SK-N-SH (cell line): Measurements from ENCODE around the gene RHOBTB3. TPM values are rescaled to one million over a fixed set of nuclear protein-coding genes. Genes with fewer than 3 reads are reported as not detected.

Experiments used
- CTCF ChIA-PET: fragments of 300-600, 350-600 bp; formaldehyde crosslinking; extraction: SDS; loops from one replicate; lab custom pipeline; 2021; lab: Yijun Ruan, JAX
- POLR2A ChIA-PET: fragments of 350-600 bp; sonication (Branson Sonifier 250); formaldehyde crosslinking; extraction: SDS; loops from one replicate; lab custom pipeline; 2020; ENCODE audit warnings: antibody characterized with exemption, inconsistent platforms; lab: Yijun Ruan, JAX
- DNase-seq: peaks from one replicate; pipeline ENCODE4 v3.0.0; 2012
- H2AFZ ChIP-seq: fragments of 200-600 bp; sonication (generic); 2 replicates; pipeline ENCODE4 v1.8.1; 2016; ENCODE audit warnings: antibody characterized with exemption, mild to moderate bottlenecking, low read depth
- H3F3A ChIP-seq: fragments of 200-600 bp; sonication (generic); replicated peaks from 2 replicates; pipeline ENCODE3; 2016; ENCODE audit warnings: antibody characterized with exemption, mild to moderate bottlenecking; ENCODE audit not compliant: insufficient read depth
- H3K27ac ChIP-seq, 2 experiments: fragments of 200-500 bp in 1 of 2; fragments of 200-600 bp in 1 of 2; sonication (Bioruptor generic) in 1 of 2; sonication (generic), shearing (Covaris generic) in 1 of 2; 2 replicates each; pipeline versions ENCODE4 v1.5.1 to v1.6.1; 2014 to 2016; ENCODE audit warnings: low read depth in 2 of 2, inconsistent platforms in 1 of 2, low read length in 1 of 2, mild to moderate bottlenecking in 1 of 2, mixed read lengths in 1 of 2
- H3K27me3 ChIP-seq: fragments of 200-600 bp; sonication (generic), shearing (Covaris generic); 2 replicates; pipeline ENCODE4 v1.6.1; 2016; ENCODE audit warnings: mixed run types; ENCODE audit not compliant: insufficient read depth
- H3K36me3 ChIP-seq, 2 experiments: fragments of 200-500 bp in 1 of 2; fragments of 200-600 bp in 1 of 2; sonication (Bioruptor generic) in 1 of 2; sonication (generic) in 1 of 2; replicated peaks in 1 of 2; 2 replicates each; pipeline versions ENCODE3 to v1.5.1; 2014 to 2016; ENCODE audit warnings: low read length in 1 of 2, mild to moderate bottlenecking in 1 of 2; ENCODE audit not compliant: insufficient read depth in 2 of 2, control insufficient read depth in 1 of 2
- H3K4me1 ChIP-seq, 2 experiments: fragments of 200-500 bp in 1 of 2; fragments of 200-600 bp in 1 of 2; sonication (Bioruptor generic) in 1 of 2; sonication (generic), shearing (Covaris generic) in 1 of 2; 2 replicates each; pipeline versions ENCODE4 v1.5.1 to v1.6.1; 2014 to 2016; ENCODE audit warnings: low read depth in 1 of 2, low read length in 1 of 2, mixed run types in 1 of 2; ENCODE audit not compliant: insufficient read depth in 2 of 2, control insufficient read depth in 1 of 2
- H3K4me2 ChIP-seq: fragments of 200-600 bp; sonication (generic), shearing (Covaris generic); 2 replicates; pipeline ENCODE4 v1.6.1; 2017; ENCODE audit warnings: mixed run types
- H3K4me3 ChIP-seq, 2 experiments: fragments of 200-500 bp in 1 of 2; fragments of 200-600 bp in 1 of 2; sonication (Bioruptor generic) in 1 of 2; sonication (generic), shearing (Covaris generic) in 1 of 2; 2 replicates each; pipeline versions ENCODE4 v1.5.1 to v1.8.1; 2014 to 2016; ENCODE audit warnings: low read depth in 2 of 2, inconsistent platforms in 1 of 2, low read length in 1 of 2, mild to moderate bottlenecking in 1 of 2, mixed read lengths in 1 of 2, moderate library complexity in 1 of 2
- H3K79me2 ChIP-seq: fragments of 200-600 bp; sonication (generic); 2 replicates; pipeline ENCODE4 v1.8.1; 2017; ENCODE audit warnings: mild to moderate bottlenecking; ENCODE audit not compliant: insufficient read depth
- H3K9ac ChIP-seq: fragments of 200-600 bp; sonication (generic); 2 replicates; pipeline ENCODE4 v1.6.1; 2017; ENCODE audit warnings: mixed run types
- H3K9me2 ChIP-seq: fragments of 200-600 bp; sonication (generic); 2 replicates; pipeline ENCODE4 v1.6.1; 2017; ENCODE audit warnings: mixed run types
- H3K9me3 ChIP-seq: fragments of 200-600 bp; sonication (generic); 2 replicates; pipeline ENCODE4 v1.6.1; 2017; ENCODE audit warnings: mixed run types, mild to moderate bottlenecking, moderate library complexity
- H4K20me1 ChIP-seq: fragments of 200-600 bp; sonication (generic); 2 replicates; pipeline ENCODE4 v1.6.1; 2017; ENCODE audit warnings: mild to moderate bottlenecking, mixed run types; ENCODE audit not compliant: insufficient read depth
- CTCF ChIP-seq: fragments of 200-600 bp; sonication (generic); IDR thresholded peaks from 2 replicates; pipeline ENCODE4 v1.6.1; 2017; ENCODE audit warnings: antibody characterized with exemption, mild to moderate bottlenecking, moderate library complexity
- FOSL2 ChIP-seq: IDR thresholded peaks from 2 replicates; pipeline ENCODE4 v1.4.0; 2012; ENCODE audit warnings: low read depth, mild to moderate bottlenecking, moderate library complexity, borderline replicate concordance
- FOXM1 ChIP-seq: IDR thresholded peaks from 2 replicates; pipeline ENCODE4 v1.4.0; 2012; ENCODE audit warnings: low read depth, mild to moderate bottlenecking
- JUND ChIP-seq: IDR thresholded peaks from 2 replicates; pipeline ENCODE4 v1.4.0; 2012
- MEF2A ChIP-seq: IDR thresholded peaks from 2 replicates; pipeline ENCODE4 v1.4.0; 2012; ENCODE audit warnings: low read depth, borderline replicate concordance
- POLR2AphosphoS5 ChIP-seq: IDR thresholded peaks from 2 replicates; pipeline ENCODE4 v1.6.1; 2012; ENCODE audit warnings: low read depth, low read length
- RAD21 ChIP-seq: IDR thresholded peaks from 2 replicates; pipeline ENCODE4 v1.6.1; 2012; ENCODE audit warnings: mild to moderate bottlenecking, low read length
- RFX5 ChIP-seq: IDR thresholded peaks from 2 replicates; pipeline ENCODE4 v1.6.1; 2012; ENCODE audit warnings: mild to moderate bottlenecking, improper control_type of control experiment, low read length
- TAF1 ChIP-seq: IDR thresholded peaks from 2 replicates; pipeline ENCODE4 v1.6.1; 2012; ENCODE audit warnings: low read depth, mild to moderate bottlenecking, low read length, moderate library complexity, borderline replicate concordance
- TEAD4 ChIP-seq: IDR thresholded peaks from 2 replicates; pipeline ENCODE4 v1.4.0; 2012; ENCODE audit warnings: mild to moderate bottlenecking, borderline replicate concordance; ENCODE audit not compliant: insufficient read depth
- WGBS: methylation state at CpG from one replicate; pipeline ENCODE4 v1.1.6; 2017; ENCODE audit warnings: low lambda C conversion rate; 5-methylcytosine and 5-hydroxymethylcytosine counted together
- polyA plus RNA-seq, 3 experiments: library from polyadenylated mRNA; depleted of rRNA; stranded (reverse); fragments of >200 nt; gene quantifications; 2 replicates each; pipeline ENCODE4 v1.2.3, GENCODE V29; 2012
- TF ChIP-seq, protein P1 (sequence below): IDR thresholded peaks from 2 replicates; pipeline ENCODE4 v1.6.1; 2012; ENCODE audit warnings: mild to moderate bottlenecking, low read depth, low read length, moderate library complexity

Gene RHOBTB3
- polyA plus RNA-seq, 1 of the 3 experiments (the other 2 are of a cell fraction): 59.3 TPM

GRCh38 chr5:95761771-95762651 is 30.9 kb downstream of the RHOBTB3 start (continued):
- no peak for TF ChIP-seq CTCF
- TF ChIP-seq FOSL2: no peak; the same call in 1 of the 2 replicates

DNA sequence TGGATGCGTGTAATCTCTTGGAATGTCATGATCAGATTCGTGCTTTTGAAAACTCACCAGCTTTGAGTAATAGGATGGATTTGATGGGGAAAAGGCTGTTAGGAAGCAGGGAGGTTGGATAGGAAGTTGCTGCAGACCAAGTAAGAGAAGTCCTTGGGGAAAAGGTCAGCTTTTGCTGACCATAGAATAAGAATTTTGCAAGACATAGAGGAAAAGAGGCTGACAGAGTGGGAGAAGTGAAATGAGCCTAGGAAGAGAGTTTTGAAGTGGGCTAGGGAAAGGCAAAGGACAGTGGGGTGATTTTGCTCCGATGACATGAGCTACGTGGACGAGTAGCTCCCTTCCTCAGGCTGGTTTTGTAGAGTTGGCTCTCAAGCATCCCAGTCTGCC is 31.5 kb downstream of the RHOBTB3 start:
- H3K4me3 ChIP-seq: no peak overlapping the region
- H3K4me2 ChIP-seq: peak overlapping the region; percentile 74; the same call in 1 of the 2 replicates
- WGBS: 77% methylated on average over 5 of the region's 5 CpGs
- peaks cover 24 to 25% of the 10 kb centered on the region in 2 experiments for H3K36me3 ChIP-seq
- no peaks in the 10 kb centered on the region for H3K9me2 ChIP-seq
- peaks cover 28% of the 10 kb centered on the region for H3F3A ChIP-seq
- no peak overlapping the region for H2AFZ ChIP-seq
- H3K27ac ChIP-seq: peak overlapping the region; percentile 77 to 88
- no peak for DNase-seq
- CTCF ChIA-PET: interaction anchor here (1.0 to 2.3 kb wide), 9 partner anchors 9 to 99 kb away, joined by 3 to 13 read pairs (median 4); no protein-coding TSS in a partner anchor
- peaks cover 5% of the 10 kb centered on the region; the same call in 1 of the 2 replicates for H3K79me2 ChIP-seq
- H3K27me3 ChIP-seq: no peaks in the 10 kb centered on the region
- no peak overlapping the region for H3K9ac ChIP-seq
- H3K4me1 ChIP-seq: peaks cover 33 to 40% of the 10 kb centered on the region in 2 experiments; a peak in 3 of 4 replicates
- no peaks in the 10 kb centered on the region for H4K20me1 ChIP-seq
- TF ChIP-seq FOSL2 (no peak), TEAD4 (no peak), TAF1 (no peak), JUND (no peak), FOXM1 (no peak), RFX5 (no peak), MEF2A (no peak), POLR2AphosphoS5 (no peak), RAD21 (no peak)
- TF ChIP-seq, protein P1, sequence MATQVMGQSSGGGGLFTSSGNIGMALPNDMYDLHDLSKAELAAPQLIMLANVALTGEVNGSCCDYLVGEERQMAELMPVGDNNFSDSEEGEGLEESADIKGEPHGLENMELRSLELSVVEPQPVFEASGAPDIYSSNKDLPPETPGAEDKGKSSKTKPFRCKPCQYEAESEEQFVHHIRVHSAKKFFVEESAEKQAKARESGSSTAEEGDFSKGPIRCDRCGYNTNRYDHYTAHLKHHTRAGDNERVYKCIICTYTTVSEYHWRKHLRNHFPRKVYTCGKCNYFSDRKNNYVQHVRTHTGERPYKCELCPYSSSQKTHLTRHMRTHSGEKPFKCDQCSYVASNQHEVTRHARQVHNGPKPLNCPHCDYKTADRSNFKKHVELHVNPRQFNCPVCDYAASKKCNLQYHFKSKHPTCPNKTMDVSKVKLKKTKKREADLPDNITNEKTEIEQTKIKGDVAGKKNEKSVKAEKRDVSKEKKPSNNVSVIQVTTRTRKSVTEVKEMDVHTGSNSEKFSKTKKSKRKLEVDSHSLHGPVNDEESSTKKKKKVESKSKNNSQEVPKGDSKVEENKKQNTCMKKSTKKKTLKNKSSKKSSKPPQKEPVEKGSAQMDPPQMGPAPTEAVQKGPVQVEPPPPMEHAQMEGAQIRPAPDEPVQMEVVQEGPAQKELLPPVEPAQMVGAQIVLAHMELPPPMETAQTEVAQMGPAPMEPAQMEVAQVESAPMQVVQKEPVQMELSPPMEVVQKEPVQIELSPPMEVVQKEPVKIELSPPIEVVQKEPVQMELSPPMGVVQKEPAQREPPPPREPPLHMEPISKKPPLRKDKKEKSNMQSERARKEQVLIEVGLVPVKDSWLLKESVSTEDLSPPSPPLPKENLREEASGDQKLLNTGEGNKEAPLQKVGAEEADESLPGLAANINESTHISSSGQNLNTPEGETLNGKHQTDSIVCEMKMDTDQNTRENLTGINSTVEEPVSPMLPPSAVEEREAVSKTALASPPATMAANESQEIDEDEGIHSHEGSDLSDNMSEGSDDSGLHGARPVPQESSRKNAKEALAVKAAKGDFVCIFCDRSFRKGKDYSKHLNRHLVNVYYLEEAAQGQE: no peak
- POLR2A ChIA-PET: interaction anchor here (1.9 kb wide), 1 partner anchor 32 kb away, joined by 10 read pairs; the partner anchor contains the start of gene RHOBTB3
- H3K9me3 ChIP-seq: no peaks in the 10 kb centered on the region
